Panc1 (cell line): ENCODE data around the gene PRCD. TPM values are rescaled to one million over a fixed set of nuclear protein-coding genes. Genes with fewer than 3 reads are reported as not detected.

ENCODE experiments used
- ATAC-seq: fragments of 200-7000 bp; cut with Tn5 transposase; 2 replicates; pipeline ENCODE4 v1.9.1; 2020; ENCODE audit warnings: mild to moderate bottlenecking, moderate library complexity
- BruUV-seq: library from RNA; stranded (reverse); fragments of 400-500 nt; replicated peaks from 2 replicates; lab custom pipeline; 2021; lab: Mats Ljungman, UMichigan
- CTCF ChIA-PET: fragments of 300-600 bp; sonication (Branson Sonifier 250); formaldehyde crosslinking; loops from one replicate; lab custom pipeline; 2022; ENCODE audit warnings: antibody characterized with exemption; lab: Charles Lee
- POLR2A ChIA-PET: fragments of 300-600 bp; sonication (Branson Sonifier 250); formaldehyde crosslinking; loops from one replicate; lab custom pipeline; 2022; ENCODE audit warnings: antibody characterized with exemption; lab: Charles Lee
- DNase-seq: peaks from one replicate; pipeline ENCODE4 v3.0.0-alpha.2; 2010; ENCODE audit warnings: low read depth, low spot score
- H3K27ac ChIP-seq: 2 replicates; pipeline ENCODE4 v1.5.1; 2011; ENCODE audit warnings: mild to moderate bottlenecking, low read length, inconsistent platforms
- H3K27me3 ChIP-seq: fragments of 200-500 bp; sonication (Bioruptor generic); 2 replicates; pipeline ENCODE4 v1.6.0; 2014; ENCODE audit warnings: low read length, inconsistent platforms; ENCODE audit not compliant: control insufficient read depth, insufficient read depth
- H3K36me3 ChIP-seq: fragments of 200-500 bp; sonication (Bioruptor generic); 2 replicates; pipeline ENCODE4 v1.5.1; 2014; ENCODE audit warnings: inconsistent platforms, mild to moderate bottlenecking, low read length, moderate library complexity; ENCODE audit not compliant: control insufficient read depth, insufficient read depth
- H3K4me1 ChIP-seq: 2 replicates; pipeline ENCODE4 v1.5.1; 2011; ENCODE audit warnings: inconsistent platforms, mild to moderate bottlenecking, low read length, moderate library complexity; ENCODE audit not compliant: control insufficient read depth, insufficient read depth
- H3K4me3 ChIP-seq, 2 experiments: 2 replicates each; pipeline ENCODE4 v1.5.1; 2011 to 2012; ENCODE audit warnings: low read depth in 2 of 2, low read length in 2 of 2, mild to moderate bottlenecking in 2 of 2, inconsistent platforms in 1 of 2, moderate library complexity in 1 of 2
- H3K9me3 ChIP-seq: fragments of 200-500 bp; sonication (Bioruptor generic); 2 replicates; pipeline ENCODE4 v1.5.1; 2014; ENCODE audit warnings: low read depth, mild to moderate bottlenecking, inconsistent platforms, low read length, moderate library complexity; ENCODE audit not compliant: control insufficient read depth, insufficient read depth
- CTCF ChIP-seq: fragments of 450-650 bp; IDR thresholded peaks from 2 replicates; pipeline ENCODE4 v1.5.1; 2017; ENCODE audit warnings: mild to moderate bottlenecking
- POLR2AphosphoS5 ChIP-seq: IDR thresholded peaks from 2 replicates; pipeline ENCODE4 v1.6.1; 2012; ENCODE audit warnings: mild to moderate bottlenecking, low read depth, low read length, moderate library complexity
- REST ChIP-seq, 2 experiments: IDR thresholded peaks; 2 replicates each; pipeline ENCODE4 v1.6.1; 2011 to 2012; ENCODE audit warnings: low read depth in 2 of 2, control low read depth in 1 of 2, low read length in 1 of 2, mild to moderate bottlenecking in 1 of 2, moderate library complexity in 1 of 2; ENCODE audit not compliant: insufficient read depth in 1 of 2
- SIN3A ChIP-seq: IDR thresholded peaks from 2 replicates; pipeline ENCODE4 v1.6.1; 2012; ENCODE audit warnings: low read depth, mild to moderate bottlenecking, low read length, moderate library complexity, borderline replicate concordance; ENCODE audit not compliant: insufficient read depth
- TCF7L2 ChIP-seq: IDR thresholded peaks from 2 replicates; pipeline ENCODE4 v1.6.1; 2011; ENCODE audit warnings: mild to moderate bottlenecking, low read depth, low read length, inconsistent platforms
- in situ Hi-C: cut with HindIII; loops from 2 replicates; pipeline ENCODE4 v1.10.0; 2016; ENCODE audit warnings: low sequenced_read_pairs, low pct_unique_long_range_greater_than_20kb
- intact Hi-C: fragments of 100-400 bp; cut with micrococcal nuclease; formaldehyde crosslinking; loops from one replicate; pipeline ENCODE4 v1.10.0; 2022; ENCODE audit not compliant: unreplicated experiment
- total RNA-seq: library from RNA; stranded (reverse); gene quantifications from one replicate; pipeline ENCODE4 v1.2.1, GENCODE V29; 2021; ENCODE audit not compliant: unreplicated experiment

The PRCD gene
- total RNA-seq, 1 experiment from 2014 or later: 0.54 TPM

GRCh38 chr17:76500074-76500746, 39.6 kb upstream of the PRCD start:
- TF ChIP-seq SIN3A (no peak), POLR2AphosphoS5 (no peak), CTCF (no peak), REST (IDR thresholded peaks at IDR 0.05; ENCODE audit: insufficient read depth in 1 of 2, low read depth in 2 of 2, low read length in 1 of 2) (no peak), TCF7L2 (no peak)
- Histone ChIP-seq H3K4me1 (peaks cover 53% of the 10 kb centered on the region), H3K4me3 (peak overlapping the region; percentile 89), H3K9me3 (no peaks in the 10 kb centered on the region), H3K36me3 (peaks cover 7% of the 10 kb centered on the region; the same call in 1 of the 2 replicates), H3K27ac (peak overlapping the region; percentile 89), H3K27me3 (no peaks in the 10 kb centered on the region)
- intact Hi-C loops: no loop called here
- CTCF ChIA-PET: interaction anchor here (0.5 to 0.7 kb wide), 2 partner anchors 11 to 318 kb away, joined by 3 to 4 read pairs; no protein-coding TSS in a partner anchor
- POLR2A ChIA-PET: interaction anchor here (1.6 kb wide), 1 partner anchor 41 kb away, joined by 3 read pairs; no protein-coding TSS in a partner anchor
- ATAC-seq (no peak), DNase-seq (no peak)
- no TSS peak for BruUV-seq
- in situ Hi-C loops: no loop called here

GRCh38 chr17:76500747-76501017, 39.2 kb upstream of the PRCD start:
- POLR2A ChIA-PET: no interaction called here
- Histone ChIP-seq H3K36me3 (peaks cover 7% of the 10 kb centered on the region; the same call in 1 of the 2 replicates), H3K4me3 (peak overlapping the region; percentile 89), H3K9me3 (no peaks in the 10 kb centered on the region), H3K27me3 (no peaks in the 10 kb centered on the region), H3K4me1 (peaks cover 48% of the 10 kb centered on the region), H3K27ac (peak overlapping the region; percentile 89)
- CTCF ChIA-PET: interaction anchor here (0.7 kb wide), 1 partner anchor 11 kb away, joined by 3 read pairs; no protein-coding TSS in a partner anchor
- ATAC-seq: peak; percentile 16
- no TSS peak for BruUV-seq
- no peak for TF ChIP-seq POLR2AphosphoS5
- DNase-seq: no peak
- intact Hi-C loops: no loop called here
- in situ Hi-C loops: no loop called here
